HG03196 (cell line): ENCODE results near the gene SGMS1.
A peak's percentile ranks its signal among the peaks of the same experiment; 100 is the strongest.
"Not testable (repeated sequence)": the region's sequence is repeated elsewhere in the genome, so short reads cannot be mapped to it uniquely, and the experiment has no call there.

Source experiments
- ATAC-seq: cut with Tn5 transposase; IDR thresholded peaks from one replicate; pipeline ENCODE4 v1.9.1; 2021; ENCODE audit not compliant: unreplicated experiment

The SGMS1 gene

GRCh38 chr10:50281210-50281966, 342.4 kb downstream of the SGMS1 start:
- ATAC-seq = no peak

DNA sequence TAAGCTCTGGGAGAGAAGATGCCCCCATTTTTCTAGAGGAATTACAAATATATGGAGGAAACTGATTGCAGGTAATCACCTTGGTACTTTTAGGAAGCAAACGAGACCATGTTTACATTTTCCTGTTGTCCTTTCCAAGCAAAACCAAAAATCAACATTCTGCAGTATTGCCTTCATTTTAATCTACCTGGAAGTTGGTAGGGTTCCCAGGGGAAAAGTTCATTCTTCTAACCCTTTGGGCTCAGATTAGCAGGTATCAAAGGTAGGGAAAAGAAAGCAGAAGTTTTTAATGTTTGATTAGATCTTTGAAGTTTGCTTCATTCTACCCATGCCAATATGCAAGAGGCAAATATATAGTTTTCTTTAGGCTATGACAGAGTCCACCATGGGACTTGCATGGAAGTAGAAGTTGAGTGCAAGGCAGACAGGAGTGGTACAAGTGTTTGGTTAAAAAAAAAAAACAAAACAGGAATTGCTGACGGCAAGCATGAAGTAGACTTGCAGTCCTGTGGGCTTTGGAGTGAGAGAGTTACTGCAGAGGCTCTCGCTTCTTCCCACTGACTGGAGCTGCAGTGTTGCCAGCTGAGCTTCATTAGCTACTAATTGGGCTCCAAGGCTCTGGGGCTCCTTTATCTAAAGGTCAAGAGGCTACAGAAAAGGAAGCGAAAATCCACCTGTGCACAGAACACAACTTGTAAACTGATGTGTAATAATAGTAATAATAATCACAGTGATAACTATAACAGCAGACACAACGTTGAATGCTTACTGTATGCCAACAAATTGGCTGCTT, 343.5 kb downstream of the SGMS1 start:
- no peak for ATAC-seq

DNA sequence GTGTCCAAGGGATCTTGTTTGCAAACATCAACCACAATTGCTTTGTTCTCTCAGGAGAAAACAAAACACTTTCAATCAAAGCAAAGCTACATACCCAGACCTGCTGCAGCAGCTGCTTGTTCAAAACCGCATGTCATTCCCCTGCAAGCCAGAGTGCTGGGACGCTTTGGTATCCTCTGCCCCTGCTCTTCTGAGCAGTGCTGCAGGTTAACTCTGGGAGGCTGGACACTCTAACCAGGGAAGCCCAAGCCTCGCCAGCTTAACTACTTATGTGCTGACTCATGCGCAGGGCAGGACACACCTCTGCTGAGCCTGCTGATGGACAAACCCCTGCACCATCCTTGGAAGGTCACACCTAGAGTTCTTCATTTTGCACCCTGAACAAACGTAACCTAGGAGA, 344.3 kb downstream of the SGMS1 start:
- no peak for ATAC-seq

- peak; percentile 65 for ATAC-seq
Measured at GRCh38 chr10:50275650-50276235, 348.0 kb downstream of the SGMS1 start.

- no peak for ATAC-seq
Measured at GRCh38 chr10:50272531-50272930, 351.2 kb downstream of the SGMS1 start.

GRCh38 chr10:50271564-50272250, 352.0 kb downstream of the SGMS1 start:
- ATAC-seq = no peak

DNA sequence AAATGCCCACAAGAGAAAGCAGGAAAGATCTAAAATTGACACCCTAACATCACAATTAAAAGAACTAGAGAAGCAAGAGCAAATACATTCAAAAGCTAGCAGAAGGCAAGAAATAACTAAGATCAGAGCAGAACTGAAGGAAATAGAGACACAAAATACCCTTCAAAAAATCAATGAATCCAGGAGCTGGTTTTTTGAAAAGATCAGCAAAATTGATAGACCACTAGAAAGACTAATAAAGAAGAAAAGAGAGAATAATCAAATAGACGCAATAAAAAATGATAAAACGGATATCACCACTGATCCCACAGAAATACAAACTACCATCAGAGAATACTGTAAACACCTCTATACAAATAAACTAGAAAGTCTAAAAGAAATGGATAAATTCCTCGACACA, 355.9 kb downstream of the SGMS1 start:
- not testable (repeated sequence) for ATAC-seq

DNA sequence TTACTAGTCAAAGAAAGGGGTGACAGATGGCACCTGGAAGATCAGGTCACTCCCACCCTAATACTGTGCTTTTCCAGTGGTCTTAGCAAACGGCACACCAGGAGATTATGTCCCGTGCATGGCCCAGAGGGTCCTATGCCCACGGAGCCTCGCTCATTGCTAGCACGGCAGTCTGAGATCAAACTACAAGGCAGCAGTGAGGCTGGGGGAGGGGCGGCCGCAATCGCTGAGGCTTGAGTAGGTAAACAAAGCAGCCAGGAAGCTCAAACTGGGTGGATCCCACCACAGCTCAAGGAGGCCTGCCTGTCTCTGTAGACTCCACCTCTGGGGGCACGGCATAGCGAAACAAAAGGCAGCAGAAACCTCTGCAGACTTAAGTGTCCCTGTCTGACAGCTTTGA, 361.1 kb downstream of the SGMS1 start:
- not testable (repeated sequence) for ATAC-seq

GRCh38 chr10:50260791-50261281, 362.9 kb downstream of the SGMS1 start:
- ATAC-seq = peak; percentile 98
